T-helper 17 cell (primary cell): ENCODE results near the gene FRK. TPM values are rescaled to one million over a fixed set of nuclear protein-coding genes. Genes with fewer than 3 reads are reported as not detected.

ENCODE experiments used
- ATAC-seq: fragments of 150-1000 bp; cut with Tn5 transposase; 2 replicates; pipeline ENCODE4 v1.10.0; 2021; ENCODE audit warnings: mild to moderate bottlenecking, moderate library complexity
- DNase-seq, 3 donors: peaks; one replicate each; pipeline versions ENCODE4 v3.0.0 to v3.0.0-alpha.2; 2020 to 2021
- H3K9me3 ChIP-seq: one replicate; pipeline ENCODE4 v1.7.0; 2013; ENCODE audit warnings: low read length, mild to moderate bottlenecking; ENCODE audit not compliant: control insufficient read depth, poor library complexity, severe bottlenecking
- H3K27ac Mint-ChIP-seq: one replicate; pipeline ENCODE4 v1.8.0; 2022; ENCODE audit warnings: mild to moderate bottlenecking, moderate library complexity, mixed read lengths
- H3K27me3 Mint-ChIP-seq: one replicate; pipeline ENCODE4 v1.8.0; 2022; ENCODE audit warnings: mixed read lengths
- H3K36me3 Mint-ChIP-seq: one replicate; pipeline ENCODE4 v1.8.0; 2022; ENCODE audit warnings: low read depth, mixed read lengths
- H3K4me1 Mint-ChIP-seq: one replicate; pipeline ENCODE4 v1.8.0; 2022; ENCODE audit warnings: mild to moderate bottlenecking, mixed read lengths
- H3K4me3 Mint-ChIP-seq: one replicate; pipeline ENCODE4 v1.8.0; 2022; ENCODE audit warnings: mild to moderate bottlenecking, moderate library complexity, mixed read lengths
- total RNA-seq, 4 donors: library from RNA in 2 of 4; stranded (reverse) in 2 of 4; gene quantifications; one replicate each; pipeline ENCODE4 v1.2.3 and lab custom pipeline; 2022 to 2026

The FRK gene
- total RNA-seq, 2 donors from 2014 or later = 0.02 TPM; not detected in 1

DNA sequence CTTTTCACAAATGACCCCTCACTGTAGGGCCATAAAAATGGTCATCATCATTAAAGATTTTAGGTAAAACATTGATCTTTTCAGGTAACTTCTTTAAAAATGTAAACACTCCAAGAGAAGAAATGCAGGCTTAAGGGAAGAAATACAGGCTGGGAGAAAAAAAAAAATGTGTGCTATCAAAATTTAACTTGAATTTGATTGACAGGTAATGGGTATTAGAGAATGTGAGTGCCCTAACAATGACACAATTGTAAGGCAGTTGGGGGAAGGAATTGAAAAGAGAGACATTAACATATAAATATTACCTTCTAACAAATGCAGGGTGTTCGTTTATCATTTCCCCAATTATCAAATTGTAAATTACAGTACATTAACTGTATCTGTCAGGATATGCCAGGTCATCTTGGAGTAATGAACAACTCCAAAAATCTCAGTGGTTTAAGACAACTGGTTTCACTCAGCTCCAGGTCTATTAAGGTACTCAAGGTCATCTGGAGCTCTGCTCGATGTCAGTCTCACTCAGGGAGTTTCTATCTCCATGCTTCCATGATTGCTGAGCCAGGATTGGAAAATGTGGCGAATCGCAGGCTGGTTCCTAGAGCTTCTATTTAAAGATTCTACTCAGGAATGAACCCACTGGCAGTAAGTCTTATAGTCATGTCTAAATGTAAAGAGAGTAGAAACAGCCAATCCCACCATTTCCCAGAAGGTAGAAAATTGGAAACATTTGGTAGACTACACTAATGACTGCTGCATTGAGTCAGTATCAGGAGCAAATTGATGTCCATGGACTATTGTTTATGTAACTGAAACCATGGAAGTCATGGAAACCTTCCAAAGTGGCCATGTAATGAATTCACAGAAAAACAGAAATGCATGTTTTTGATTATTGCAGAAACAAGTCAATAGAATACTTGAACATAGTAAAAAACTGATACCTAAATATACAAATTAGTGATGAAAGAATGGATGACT lies 55.6 kb downstream of the FRK start:
- ATAC-seq (no peak), DNase-seq (no peak)
- H3K9me3 ChIP-seq = no peaks in the 10 kb centered on the region
- Mint-ChIP-seq H3K4me1 (no peaks in the 10 kb centered on the region), H3K4me3 (no peak overlapping the region), H3K27ac (no peak overlapping the region), H3K27me3 (peaks cover 19% of the 10 kb centered on the region), H3K36me3 (no peaks in the 10 kb centered on the region)

DNA sequence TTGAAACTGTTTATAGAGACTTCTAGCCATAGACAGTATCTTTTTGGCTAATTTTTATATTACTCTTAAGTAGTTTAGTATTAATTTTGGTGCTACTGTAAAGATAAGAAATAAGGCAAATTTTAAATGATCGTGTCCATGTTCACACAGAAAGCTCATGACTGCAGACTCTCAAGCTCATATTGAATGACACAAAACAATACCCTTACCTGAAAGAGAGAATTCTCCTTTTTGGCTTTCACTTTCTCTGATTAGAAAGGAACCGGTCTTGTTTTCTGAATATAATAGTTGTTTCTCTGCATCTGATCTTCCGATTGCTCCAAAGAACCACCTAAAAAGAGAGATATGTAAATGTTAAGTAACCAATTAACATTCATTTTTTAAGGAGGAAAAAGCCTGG lies 57.0 kb downstream of the FRK start:
- Mint-ChIP-seq H3K36me3 (no peaks in the 10 kb centered on the region), H3K4me1 (no peaks in the 10 kb centered on the region), H3K4me3 (no peak overlapping the region), H3K27ac (no peak overlapping the region), H3K27me3 (peaks cover 19% of the 10 kb centered on the region)
- H3K9me3 ChIP-seq = no peaks in the 10 kb centered on the region
- ATAC-seq (no peak), DNase-seq (no peak)

DNA sequence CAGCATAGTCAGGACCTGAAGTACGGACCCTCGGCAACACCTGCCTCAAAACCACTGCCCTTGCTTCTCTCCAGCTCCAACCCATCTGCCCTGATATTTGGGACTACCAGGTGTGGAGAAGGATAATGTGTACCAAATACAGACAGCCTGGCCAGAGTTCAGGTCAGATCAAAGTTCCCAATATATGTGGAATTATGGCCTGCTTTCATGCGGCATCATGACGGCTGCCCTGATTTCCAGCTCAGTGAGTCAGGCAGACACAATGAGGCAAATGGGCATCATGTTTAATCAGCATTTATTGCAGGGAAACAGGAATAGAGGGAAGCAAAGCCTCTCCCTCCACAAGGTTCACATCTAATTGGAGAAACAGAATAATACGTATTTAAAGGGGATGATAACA lies 57.9 kb downstream of the FRK start:
- Mint-ChIP-seq H3K27ac (no peak overlapping the region), H3K4me1 (no peaks in the 10 kb centered on the region), H3K27me3 (peaks cover 26% of the 10 kb centered on the region), H3K36me3 (peaks cover 3% of the 10 kb centered on the region), H3K4me3 (no peak overlapping the region)
- DNase-seq = no peak
- no peak for ATAC-seq
- H3K9me3 ChIP-seq = no peaks in the 10 kb centered on the region

DNA sequence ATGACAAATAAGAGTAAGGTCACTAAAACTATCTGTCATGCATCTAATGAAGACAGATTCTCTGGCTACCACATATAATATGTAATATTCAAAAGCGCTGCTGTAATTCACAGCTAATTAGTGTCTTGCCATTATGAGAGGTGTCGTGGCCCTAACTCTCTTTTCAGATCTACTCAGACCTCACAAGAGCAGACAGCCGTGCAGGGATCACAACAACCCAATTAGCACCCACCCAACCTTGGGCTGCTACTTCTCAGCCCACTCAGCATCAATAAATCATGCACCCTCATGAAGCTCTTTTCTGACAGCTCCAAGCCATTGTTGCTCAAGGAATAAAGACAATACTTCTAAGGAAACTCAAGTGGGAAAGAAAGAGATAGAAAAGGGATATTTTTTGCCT lies 61.5 kb downstream of the FRK start:
- DNase-seq (no peak), ATAC-seq (no peak)
- Mint-ChIP-seq H3K27me3 (peaks cover 25% of the 10 kb centered on the region), H3K36me3 (peaks cover 3% of the 10 kb centered on the region), H3K4me1 (no peaks in the 10 kb centered on the region), H3K27ac (no peak overlapping the region), H3K4me3 (no peak overlapping the region)
- no peaks in the 10 kb centered on the region for H3K9me3 ChIP-seq

DNA sequence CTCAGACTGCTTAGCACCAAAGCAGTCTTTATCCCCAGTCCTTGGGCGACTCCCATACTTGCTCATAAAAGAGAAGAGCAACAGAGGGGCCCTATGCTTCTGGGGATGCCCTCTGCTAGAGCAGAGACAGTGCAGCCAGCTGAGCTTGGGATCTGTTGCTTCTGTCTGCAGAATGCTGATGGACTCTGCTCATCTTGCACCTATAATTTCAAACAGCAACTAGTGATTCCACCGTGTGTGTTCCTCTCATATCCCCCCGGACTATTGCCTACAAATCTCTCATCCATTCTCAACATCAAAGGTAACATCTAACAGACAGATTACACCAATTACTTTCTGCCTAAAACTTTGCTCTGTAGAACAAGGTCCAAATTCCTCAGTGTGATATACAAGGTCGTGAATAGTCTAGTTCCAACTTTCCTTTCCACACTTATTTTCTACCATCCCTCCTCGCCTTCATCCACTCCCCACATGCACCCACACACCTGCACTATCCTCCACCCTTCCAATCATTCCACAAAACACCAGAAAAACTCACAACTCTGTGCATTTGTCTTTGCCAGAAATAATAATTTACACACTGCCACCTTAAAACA lies 62.6 kb downstream of the FRK start:
- H3K36me3 Mint-ChIP-seq = peaks cover 3% of the 10 kb centered on the region
- no peaks in the 10 kb centered on the region for H3K4me1 Mint-ChIP-seq

DNA sequence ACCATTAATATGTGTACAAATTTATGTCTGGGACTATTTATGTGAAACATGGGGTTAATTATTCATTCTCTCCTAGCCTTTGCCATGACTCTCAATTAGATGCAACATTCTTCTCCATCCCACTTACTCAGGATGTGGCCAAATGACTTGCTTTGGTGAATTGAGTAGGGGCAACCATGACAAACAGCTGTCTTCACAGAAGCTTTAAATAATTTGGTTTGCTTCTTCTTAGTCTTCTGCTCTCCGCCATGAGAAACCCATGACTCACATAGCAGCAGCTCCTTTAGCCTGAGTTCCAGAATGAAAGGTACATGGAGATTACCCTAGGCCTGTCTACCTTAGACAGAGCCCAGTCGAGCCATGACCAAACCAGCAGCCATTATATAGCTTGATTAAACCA lies 74.7 kb downstream of the FRK start:
- no peaks in the 10 kb centered on the region for H3K27me3 Mint-ChIP-seq
- no peak for ATAC-seq
- no peak overlapping the region for H3K27ac Mint-ChIP-seq
- no peaks in the 10 kb centered on the region for H3K9me3 ChIP-seq
- no peak for DNase-seq
- no peaks in the 10 kb centered on the region for H3K36me3 Mint-ChIP-seq
- H3K4me3 Mint-ChIP-seq = no peak overlapping the region
- H3K4me1 Mint-ChIP-seq = no peaks in the 10 kb centered on the region

More for the DNA sequence above, 62.6 kb downstream of the FRK start:
- no peak overlapping the region for H3K4me3 Mint-ChIP-seq
- H3K9me3 ChIP-seq = no peaks in the 10 kb centered on the region
- H3K27me3 Mint-ChIP-seq = peaks cover 17% of the 10 kb centered on the region
- no peak overlapping the region for H3K27ac Mint-ChIP-seq
- DNase-seq (no peak), ATAC-seq (no peak)

DNA sequence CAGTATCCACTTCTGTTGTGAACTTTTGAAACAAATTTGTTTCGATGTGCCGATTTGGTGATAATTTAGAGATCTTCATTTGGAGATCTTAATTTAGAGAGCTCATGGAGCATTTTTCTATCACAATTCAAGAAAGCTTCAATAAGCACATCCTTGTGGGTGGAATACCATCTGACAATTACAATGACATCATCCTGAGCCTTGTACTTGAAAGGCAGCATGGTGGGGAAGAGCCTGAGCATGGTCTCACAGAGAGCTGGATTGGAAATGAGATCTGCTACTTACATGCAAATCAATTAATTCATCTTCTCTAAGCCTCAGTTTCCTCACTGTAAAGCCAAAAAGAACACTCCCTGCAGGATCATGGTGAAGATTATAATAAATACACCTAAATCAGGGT lies 75.9 kb downstream of the FRK start:
- ATAC-seq (no peak), DNase-seq (no peak)
- H3K27ac Mint-ChIP-seq = no peak overlapping the region
- H3K4me1 Mint-ChIP-seq = no peaks in the 10 kb centered on the region
- no peak overlapping the region for H3K4me3 Mint-ChIP-seq
- H3K36me3 Mint-ChIP-seq = no peaks in the 10 kb centered on the region
- H3K9me3 ChIP-seq = no peaks in the 10 kb centered on the region
- no peaks in the 10 kb centered on the region for H3K27me3 Mint-ChIP-seq

DNA sequence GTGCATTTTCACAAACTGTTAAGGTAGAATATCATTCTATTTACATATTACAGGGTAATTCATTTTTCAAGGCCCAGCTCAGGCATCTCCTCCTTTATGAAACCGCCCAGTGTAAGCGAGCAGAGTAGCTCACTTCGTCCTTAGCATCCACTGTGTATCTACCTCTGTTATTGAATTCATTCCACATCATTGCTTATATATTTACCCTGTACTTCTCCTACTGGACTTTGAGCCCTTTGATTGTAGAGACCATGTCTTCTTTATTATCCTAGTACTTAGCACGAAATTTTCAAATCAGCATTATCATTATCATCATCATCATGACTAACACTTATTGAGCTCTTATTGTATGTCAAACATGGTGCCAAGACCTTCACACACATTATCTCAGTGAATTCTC lies 76.7 kb downstream of the FRK start:
- Mint-ChIP-seq H3K27me3 (no peaks in the 10 kb centered on the region), H3K4me3 (no peak overlapping the region), H3K4me1 (no peaks in the 10 kb centered on the region), H3K36me3 (no peaks in the 10 kb centered on the region), H3K27ac (no peak overlapping the region)
- no peak for ATAC-seq
- no peaks in the 10 kb centered on the region for H3K9me3 ChIP-seq
- no peak for DNase-seq

DNA sequence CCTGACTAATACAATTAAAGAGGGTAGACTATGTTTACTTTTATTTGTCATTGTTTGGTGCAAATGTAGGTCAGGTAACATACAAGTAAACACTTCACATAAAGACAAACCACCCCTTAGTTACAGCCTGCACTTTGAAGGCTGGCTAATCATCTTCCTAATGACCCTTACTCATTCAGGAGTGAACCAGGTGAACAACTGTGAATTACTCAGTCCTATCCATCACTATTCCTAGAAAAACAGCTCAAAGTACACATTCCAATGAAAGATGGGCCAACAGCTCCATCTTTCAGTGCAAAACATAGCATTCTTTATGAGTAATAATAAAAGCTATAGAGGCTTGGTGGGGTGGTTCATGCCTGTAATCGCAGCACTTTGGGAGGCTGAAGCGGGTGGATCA lies 78.2 kb downstream of the FRK start:
- H3K4me1 Mint-ChIP-seq = no peaks in the 10 kb centered on the region
- H3K36me3 Mint-ChIP-seq = no peaks in the 10 kb centered on the region
- H3K4me3 Mint-ChIP-seq = no peak overlapping the region
- no peaks in the 10 kb centered on the region for H3K27me3 Mint-ChIP-seq
- H3K9me3 ChIP-seq = no peaks in the 10 kb centered on the region
- ATAC-seq (no peak), DNase-seq (no peak)
- no peak overlapping the region for H3K27ac Mint-ChIP-seq

DNA sequence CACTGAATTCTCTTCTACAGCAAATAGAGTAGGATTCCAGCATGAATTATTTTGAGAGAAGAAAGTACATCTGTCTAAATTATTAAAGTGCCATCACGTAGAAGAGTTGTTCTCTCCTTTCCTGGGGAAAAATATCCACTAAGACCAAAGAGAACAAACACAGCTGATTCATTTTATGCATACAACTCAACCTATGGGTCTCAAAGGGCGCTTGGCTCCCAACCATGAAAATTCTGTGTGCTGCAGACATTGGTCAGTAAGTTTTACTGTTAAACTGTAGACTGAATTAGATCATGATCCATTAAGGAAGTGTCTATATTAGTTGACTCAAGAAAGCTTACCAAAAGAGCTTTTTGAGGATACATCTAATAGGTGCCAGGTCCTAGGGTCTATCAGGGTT lies 83.5 kb downstream of the FRK start:
- no peak for ATAC-seq
- Mint-ChIP-seq H3K36me3 (no peaks in the 10 kb centered on the region), H3K4me3 (no peak overlapping the region), H3K27me3 (peaks cover 17% of the 10 kb centered on the region), H3K27ac (no peak overlapping the region), H3K4me1 (no peaks in the 10 kb centered on the region)
- DNase-seq = no peak
- no peaks in the 10 kb centered on the region for H3K9me3 ChIP-seq

DNA sequence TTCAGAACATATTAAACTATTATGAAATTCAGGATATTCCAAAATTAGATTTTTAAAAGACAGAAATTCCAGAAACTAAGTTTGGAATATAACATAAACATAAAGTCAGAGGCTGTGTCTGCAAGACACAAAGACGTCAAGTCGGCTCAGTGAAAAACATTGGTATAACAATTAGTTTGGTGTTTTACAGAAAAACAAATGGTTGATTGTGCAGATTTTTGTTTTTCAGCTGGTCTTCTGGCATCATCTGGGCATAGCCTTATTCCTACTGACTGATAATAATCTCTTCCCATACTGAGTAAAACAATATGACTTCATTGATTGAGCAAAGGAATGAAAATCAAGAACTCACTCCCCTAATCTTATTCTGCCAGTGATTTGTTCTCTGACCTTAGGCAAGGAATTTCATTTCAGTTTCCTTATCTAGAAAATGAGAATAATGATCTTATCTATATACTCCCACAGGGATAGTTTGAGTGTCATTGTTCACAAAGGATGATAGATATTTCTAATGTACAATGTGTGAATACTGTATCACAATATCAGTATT lies 84.3 kb downstream of the FRK start:
- H3K4me1 Mint-ChIP-seq = no peaks in the 10 kb centered on the region
- no peaks in the 10 kb centered on the region for H3K36me3 Mint-ChIP-seq
- H3K27me3 Mint-ChIP-seq = peaks cover 25% of the 10 kb centered on the region
- H3K27ac Mint-ChIP-seq = no peak overlapping the region
- ATAC-seq (no peak), DNase-seq (no peak)
- no peaks in the 10 kb centered on the region for H3K9me3 ChIP-seq
- no peak overlapping the region for H3K4me3 Mint-ChIP-seq

DNA sequence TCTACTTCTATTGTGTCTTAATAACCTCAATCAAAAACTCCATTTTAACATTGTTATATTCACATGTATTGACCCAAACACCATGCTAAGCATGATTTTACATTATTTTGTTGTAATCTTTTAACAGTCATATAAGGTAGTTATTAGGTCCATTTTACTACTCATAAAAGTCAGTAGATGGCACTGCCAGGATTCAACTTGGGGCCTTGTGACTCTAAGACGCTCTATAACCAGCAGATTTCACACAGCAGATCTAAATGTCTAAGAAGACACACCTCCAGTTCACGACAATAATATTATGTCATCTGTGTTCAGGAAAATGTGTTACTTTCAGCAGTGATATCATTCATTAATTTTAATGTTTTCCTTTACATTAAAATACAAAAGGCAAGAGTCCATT lies 88.0 kb downstream of the FRK start:
- Mint-ChIP-seq H3K27me3 (peaks cover 29% of the 10 kb centered on the region), H3K27ac (no peak overlapping the region), H3K4me3 (no peak overlapping the region), H3K4me1 (no peaks in the 10 kb centered on the region), H3K36me3 (no peaks in the 10 kb centered on the region)
- no peak for DNase-seq
- ATAC-seq = no peak
- H3K9me3 ChIP-seq = no peaks in the 10 kb centered on the region

DNA sequence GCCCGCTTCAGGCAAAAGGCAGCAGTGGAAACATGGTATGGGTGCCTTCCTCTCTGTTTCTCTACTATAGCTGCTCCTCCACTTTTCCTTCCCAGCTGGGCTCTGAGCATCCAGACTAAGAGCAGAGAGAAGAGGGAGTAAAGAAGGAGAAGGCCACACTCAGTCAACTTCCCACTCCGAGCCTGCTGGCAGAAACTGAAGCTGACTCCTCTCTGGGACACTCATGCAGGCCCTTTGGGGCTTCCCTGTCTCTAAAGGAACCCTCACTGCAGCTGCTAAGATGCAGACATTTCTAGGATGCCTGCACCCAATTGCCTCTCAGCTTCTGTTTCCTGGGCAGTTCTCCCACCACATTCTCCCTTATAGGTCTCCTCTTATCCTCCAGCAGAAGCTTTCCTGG lies 88.9 kb downstream of the FRK start:
- Mint-ChIP-seq H3K4me1 (no peaks in the 10 kb centered on the region), H3K27ac (no peak overlapping the region), H3K27me3 (peaks cover 24% of the 10 kb centered on the region), H3K4me3 (no peak overlapping the region), H3K36me3 (no peaks in the 10 kb centered on the region)
- DNase-seq = no peak
- ATAC-seq = no peak
- no peaks in the 10 kb centered on the region for H3K9me3 ChIP-seq

DNA sequence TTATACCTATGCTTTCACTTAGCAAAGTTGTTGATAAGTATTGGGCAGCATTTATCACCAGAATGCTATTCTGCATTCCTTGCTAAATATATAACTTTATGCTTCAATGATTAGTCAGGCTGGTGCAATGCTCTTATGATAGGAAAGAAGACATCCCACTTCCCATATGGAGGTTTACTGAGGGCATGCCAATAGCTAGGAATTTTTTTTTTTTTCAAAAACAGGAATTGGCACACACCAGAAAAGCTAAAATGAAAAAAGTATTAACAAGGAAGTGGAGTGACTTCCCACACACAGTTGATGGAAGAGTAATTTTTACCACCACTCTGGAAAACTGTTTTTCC lies 90.8 kb downstream of the FRK start:
- no peak overlapping the region for H3K27ac Mint-ChIP-seq
- no peaks in the 10 kb centered on the region for H3K4me1 Mint-ChIP-seq
- H3K9me3 ChIP-seq = no peaks in the 10 kb centered on the region
- H3K36me3 Mint-ChIP-seq = no peaks in the 10 kb centered on the region
- no peak overlapping the region for H3K4me3 Mint-ChIP-seq
- no peak for ATAC-seq
- DNase-seq = no peak
- H3K27me3 Mint-ChIP-seq = peaks cover 24% of the 10 kb centered on the region
